ENCODE results near the gene RUNDC1.

GRCh38 chr17:42992872-42993271, 12.5 kb downstream of the RUNDC1 start:
- TF ChIP-seq, protein P1, sequence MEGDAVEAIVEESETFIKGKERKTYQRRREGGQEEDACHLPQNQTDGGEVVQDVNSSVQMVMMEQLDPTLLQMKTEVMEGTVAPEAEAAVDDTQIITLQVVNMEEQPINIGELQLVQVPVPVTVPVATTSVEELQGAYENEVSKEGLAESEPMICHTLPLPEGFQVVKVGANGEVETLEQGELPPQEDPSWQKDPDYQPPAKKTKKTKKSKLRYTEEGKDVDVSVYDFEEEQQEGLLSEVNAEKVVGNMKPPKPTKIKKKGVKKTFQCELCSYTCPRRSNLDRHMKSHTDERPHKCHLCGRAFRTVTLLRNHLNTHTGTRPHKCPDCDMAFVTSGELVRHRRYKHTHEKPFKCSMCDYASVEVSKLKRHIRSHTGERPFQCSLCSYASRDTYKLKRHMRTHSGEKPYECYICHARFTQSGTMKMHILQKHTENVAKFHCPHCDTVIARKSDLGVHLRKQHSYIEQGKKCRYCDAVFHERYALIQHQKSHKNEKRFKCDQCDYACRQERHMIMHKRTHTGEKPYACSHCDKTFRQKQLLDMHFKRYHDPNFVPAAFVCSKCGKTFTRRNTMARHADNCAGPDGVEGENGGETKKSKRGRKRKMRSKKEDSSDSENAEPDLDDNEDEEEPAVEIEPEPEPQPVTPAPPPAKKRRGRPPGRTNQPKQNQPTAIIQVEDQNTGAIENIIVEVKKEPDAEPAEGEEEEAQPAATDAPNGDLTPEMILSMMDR (tag by site-specific recombination; IDR thresholded peaks at IDR 0.05): no peak
- TF ChIP-seq, protein P2, sequence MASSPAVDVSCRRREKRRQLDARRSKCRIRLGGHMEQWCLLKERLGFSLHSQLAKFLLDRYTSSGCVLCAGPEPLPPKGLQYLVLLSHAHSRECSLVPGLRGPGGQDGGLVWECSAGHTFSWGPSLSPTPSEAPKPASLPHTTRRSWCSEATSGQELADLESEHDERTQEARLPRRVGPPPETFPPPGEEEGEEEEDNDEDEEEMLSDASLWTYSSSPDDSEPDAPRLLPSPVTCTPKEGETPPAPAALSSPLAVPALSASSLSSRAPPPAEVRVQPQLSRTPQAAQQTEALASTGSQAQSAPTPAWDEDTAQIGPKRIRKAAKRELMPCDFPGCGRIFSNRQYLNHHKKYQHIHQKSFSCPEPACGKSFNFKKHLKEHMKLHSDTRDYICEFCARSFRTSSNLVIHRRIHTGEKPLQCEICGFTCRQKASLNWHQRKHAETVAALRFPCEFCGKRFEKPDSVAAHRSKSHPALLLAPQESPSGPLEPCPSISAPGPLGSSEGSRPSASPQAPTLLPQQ (tag by site-specific recombination; IDR thresholded peaks at IDR 0.05): no peak
- TF ChIP-seq, protein P3, sequence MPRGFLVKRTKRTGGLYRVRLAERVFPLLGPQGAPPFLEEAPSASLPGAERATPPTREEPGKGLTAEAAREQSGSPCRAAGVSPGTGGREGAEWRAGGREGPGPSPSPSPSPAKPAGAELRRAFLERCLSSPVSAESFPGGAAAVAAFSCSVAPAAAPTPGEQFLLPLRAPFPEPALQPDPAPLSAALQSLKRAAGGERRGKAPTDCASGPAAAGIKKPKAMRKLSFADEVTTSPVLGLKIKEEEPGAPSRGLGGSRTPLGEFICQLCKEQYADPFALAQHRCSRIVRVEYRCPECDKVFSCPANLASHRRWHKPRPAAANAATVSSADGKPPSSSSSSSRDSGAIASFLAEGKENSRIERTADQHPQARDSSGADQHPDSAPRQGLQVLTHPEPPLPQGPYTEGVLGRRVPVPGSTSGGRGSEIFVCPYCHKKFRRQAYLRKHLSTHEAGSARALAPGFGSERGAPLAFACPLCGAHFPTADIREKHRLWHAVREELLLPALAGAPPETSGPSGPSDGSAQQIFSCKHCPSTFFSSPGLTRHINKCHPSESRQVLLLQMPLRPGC (tag by site-specific recombination; IDR thresholded peaks at IDR 0.05): no peak
- TF ChIP-seq ZNF600 (tag by site-specific recombination; IDR thresholded peaks at IDR 0.05): no peak
- TF ChIP-seq, protein P4, sequence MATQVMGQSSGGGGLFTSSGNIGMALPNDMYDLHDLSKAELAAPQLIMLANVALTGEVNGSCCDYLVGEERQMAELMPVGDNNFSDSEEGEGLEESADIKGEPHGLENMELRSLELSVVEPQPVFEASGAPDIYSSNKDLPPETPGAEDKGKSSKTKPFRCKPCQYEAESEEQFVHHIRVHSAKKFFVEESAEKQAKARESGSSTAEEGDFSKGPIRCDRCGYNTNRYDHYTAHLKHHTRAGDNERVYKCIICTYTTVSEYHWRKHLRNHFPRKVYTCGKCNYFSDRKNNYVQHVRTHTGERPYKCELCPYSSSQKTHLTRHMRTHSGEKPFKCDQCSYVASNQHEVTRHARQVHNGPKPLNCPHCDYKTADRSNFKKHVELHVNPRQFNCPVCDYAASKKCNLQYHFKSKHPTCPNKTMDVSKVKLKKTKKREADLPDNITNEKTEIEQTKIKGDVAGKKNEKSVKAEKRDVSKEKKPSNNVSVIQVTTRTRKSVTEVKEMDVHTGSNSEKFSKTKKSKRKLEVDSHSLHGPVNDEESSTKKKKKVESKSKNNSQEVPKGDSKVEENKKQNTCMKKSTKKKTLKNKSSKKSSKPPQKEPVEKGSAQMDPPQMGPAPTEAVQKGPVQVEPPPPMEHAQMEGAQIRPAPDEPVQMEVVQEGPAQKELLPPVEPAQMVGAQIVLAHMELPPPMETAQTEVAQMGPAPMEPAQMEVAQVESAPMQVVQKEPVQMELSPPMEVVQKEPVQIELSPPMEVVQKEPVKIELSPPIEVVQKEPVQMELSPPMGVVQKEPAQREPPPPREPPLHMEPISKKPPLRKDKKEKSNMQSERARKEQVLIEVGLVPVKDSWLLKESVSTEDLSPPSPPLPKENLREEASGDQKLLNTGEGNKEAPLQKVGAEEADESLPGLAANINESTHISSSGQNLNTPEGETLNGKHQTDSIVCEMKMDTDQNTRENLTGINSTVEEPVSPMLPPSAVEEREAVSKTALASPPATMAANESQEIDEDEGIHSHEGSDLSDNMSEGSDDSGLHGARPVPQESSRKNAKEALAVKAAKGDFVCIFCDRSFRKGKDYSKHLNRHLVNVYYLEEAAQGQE (tag by site-specific recombination; IDR thresholded peaks at IDR 0.05): no peak
- TF ChIP-seq KLF17 (tag by site-specific recombination; IDR thresholded peaks at IDR 0.05): no peak

Data from HEK293 (cell line).